HCT116 (cell line): ENCODE data around the gene GSTA3.
"Not testable (repeated sequence)": the region's sequence is repeated elsewhere in the genome, so short reads cannot be mapped to it uniquely, and the experiment has no call there.

Experiments used
- CTCF ChIP-seq, 3 experiments: fragments of 200-600 bp in 1 of 3; sonication (generic) in 1 of 3; IDR thresholded peaks in 2 of 3; conservative IDR thresholded peaks in 1 of 3; 2 replicates each; pipeline ENCODE4 v1.5.1; 2012 to 2017; ENCODE audit warnings: low read depth in 2 of 3, low read length in 2 of 3, antibody characterized with exemption in 1 of 3, borderline replicate concordance in 1 of 3, control low read depth in 1 of 3, mild to moderate bottlenecking in 1 of 3, mixed read lengths in 1 of 3, mixed run types in 1 of 3, moderate library complexity in 1 of 3; ENCODE audit not compliant: insufficient read depth in 1 of 3
- JUND ChIP-seq: IDR thresholded peaks from 2 replicates; pipeline ENCODE4 v1.6.1; 2012
- POLR2A ChIP-seq: IDR thresholded peaks from 2 replicates; pipeline ENCODE4 v1.7.0; 2011; ENCODE audit warnings: borderline replicate concordance; ENCODE audit not compliant: insufficient read depth, insufficient read length; ENCODE audit errors: extremely low read depth
- RAD21 ChIP-seq: IDR thresholded peaks from 2 replicates; pipeline ENCODE4 v1.6.1; 2012; ENCODE audit warnings: low read depth, mild to moderate bottlenecking

- not testable (repeated sequence) for TF ChIP-seq RAD21; CTCF (IDR thresholded peaks at IDR 0.05 in 2 of 3, conservative IDR thresholded peaks at IDR 0.05 in 1 of 3; ENCODE audit: borderline replicate concordance in 1 of 3, insufficient read depth in 1 of 3, low read depth in 2 of 3, low read length in 2 of 3); JUND; POLR2A
Observed at GRCh38 chr6:52919511-52919910, 10.0 kb upstream of the GSTA3 start.
